ENCODE data around the gene IFI16. TPM values are rescaled to one million over a fixed set of nuclear protein-coding genes. Genes with fewer than 3 reads are reported as not detected.
"Not testable (repeated sequence)": the region's sequence is repeated elsewhere in the genome, so short reads cannot be mapped to it uniquely, and the experiment has no call there.

IFI16 gene
- total RNA-seq, 1 donor from 2014 or later = 258 TPM

DNA sequence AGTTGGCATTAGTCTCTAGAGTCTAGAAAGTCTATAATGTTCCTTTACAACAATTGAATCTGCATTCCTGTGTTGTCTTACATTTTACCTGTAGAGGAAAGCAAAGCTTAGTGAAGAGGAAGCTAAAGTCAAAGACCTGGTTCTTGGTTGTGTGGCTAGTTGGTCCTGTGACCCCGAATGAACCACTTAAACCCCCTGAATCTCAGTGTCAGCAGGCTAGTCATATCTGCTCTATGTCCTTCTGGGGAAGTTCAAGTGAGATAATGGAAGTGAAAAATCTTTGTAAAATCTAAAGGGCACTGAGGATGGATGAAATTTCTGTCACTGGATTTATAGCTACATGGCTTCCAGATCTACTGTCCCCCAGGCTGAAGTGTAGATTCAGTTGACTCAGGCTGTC, 90.9 kb downstream of the IFI16 start:
- peaks cover 15% of the 10 kb centered on the region for H3K4me1 Mint-ChIP-seq (ENCODE audit: unreplicated experiment)
- H3K27me3 Mint-ChIP-seq (ENCODE audit: unreplicated experiment) = peaks cover 2% of the 10 kb centered on the region
- H3K4me3 Mint-ChIP-seq (ENCODE audit: unreplicated experiment) = no peak overlapping the region
- no peak for DNase-seq (ENCODE audit: low spot score)
- H3K9me3 Mint-ChIP-seq (ENCODE audit: unreplicated experiment) = no peaks in the 10 kb centered on the region
- TF ChIP-seq, protein P1, sequence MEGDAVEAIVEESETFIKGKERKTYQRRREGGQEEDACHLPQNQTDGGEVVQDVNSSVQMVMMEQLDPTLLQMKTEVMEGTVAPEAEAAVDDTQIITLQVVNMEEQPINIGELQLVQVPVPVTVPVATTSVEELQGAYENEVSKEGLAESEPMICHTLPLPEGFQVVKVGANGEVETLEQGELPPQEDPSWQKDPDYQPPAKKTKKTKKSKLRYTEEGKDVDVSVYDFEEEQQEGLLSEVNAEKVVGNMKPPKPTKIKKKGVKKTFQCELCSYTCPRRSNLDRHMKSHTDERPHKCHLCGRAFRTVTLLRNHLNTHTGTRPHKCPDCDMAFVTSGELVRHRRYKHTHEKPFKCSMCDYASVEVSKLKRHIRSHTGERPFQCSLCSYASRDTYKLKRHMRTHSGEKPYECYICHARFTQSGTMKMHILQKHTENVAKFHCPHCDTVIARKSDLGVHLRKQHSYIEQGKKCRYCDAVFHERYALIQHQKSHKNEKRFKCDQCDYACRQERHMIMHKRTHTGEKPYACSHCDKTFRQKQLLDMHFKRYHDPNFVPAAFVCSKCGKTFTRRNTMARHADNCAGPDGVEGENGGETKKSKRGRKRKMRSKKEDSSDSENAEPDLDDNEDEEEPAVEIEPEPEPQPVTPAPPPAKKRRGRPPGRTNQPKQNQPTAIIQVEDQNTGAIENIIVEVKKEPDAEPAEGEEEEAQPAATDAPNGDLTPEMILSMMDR (IDR thresholded peaks at IDR 0.05; ENCODE audit: unreplicated experiment) = no peak
- peaks cover 23% of the 10 kb centered on the region for H3K36me3 Mint-ChIP-seq (ENCODE audit: low read depth, unreplicated experiment)
- no peak overlapping the region for H3K27ac Mint-ChIP-seq (ENCODE audit: unreplicated experiment)

DNA sequence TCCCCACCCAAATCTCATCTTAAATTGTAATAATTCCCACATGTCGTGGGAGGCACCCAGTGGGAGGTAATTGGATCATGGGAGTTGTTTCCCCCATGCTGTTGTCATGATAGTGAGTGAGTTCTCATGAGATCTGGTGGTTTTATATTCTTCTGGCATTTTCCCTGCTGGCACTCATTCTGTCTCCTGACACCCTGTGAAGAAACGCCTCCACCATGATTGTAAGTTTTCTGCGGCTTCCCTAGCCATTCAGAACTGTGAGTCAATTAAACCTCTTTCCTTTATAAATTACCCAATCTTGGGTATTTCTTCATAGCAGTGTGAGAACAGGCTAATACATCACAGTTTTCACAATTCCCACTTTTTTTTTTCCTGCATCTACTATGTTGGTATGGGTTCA, 93.3 kb downstream of the IFI16 start:
- Mint-ChIP-seq H3K4me1 (ENCODE audit: unreplicated experiment) (peaks cover 15% of the 10 kb centered on the region), H3K36me3 (ENCODE audit: low read depth, unreplicated experiment) (peaks cover 23% of the 10 kb centered on the region)

More for the DNA sequence above, 93.3 kb downstream of the IFI16 start:
- not testable (repeated sequence) for H3K4me3 Mint-ChIP-seq (ENCODE audit: unreplicated experiment); H3K27ac Mint-ChIP-seq (ENCODE audit: unreplicated experiment); H3K9me3 Mint-ChIP-seq (ENCODE audit: unreplicated experiment); H3K27me3 Mint-ChIP-seq (ENCODE audit: unreplicated experiment); DNase-seq (ENCODE audit: low spot score)

Other genes starting within 250 kb of the IFI16 start
- not detected for gene OR6N1, start 237.7 kb upstream of the IFI16 start, total RNA-seq (ENCODE audit: unreplicated experiment)
- gene OR6N2, start 228.7 kb upstream of the IFI16 start, total RNA-seq (ENCODE audit: unreplicated experiment) = not detected
- not detected for gene MNDA, start 178.6 kb upstream of the IFI16 start, total RNA-seq (ENCODE audit: unreplicated experiment)
- not detected for gene PYHIN1, start 78.4 kb upstream of the IFI16 start, total RNA-seq (ENCODE audit: unreplicated experiment)
- gene AIM2, start 66.9 kb downstream of the IFI16 start, total RNA-seq (ENCODE audit: unreplicated experiment) = 29.2 TPM
- gene CADM3, start 161.7 kb downstream of the IFI16 start, total RNA-seq (ENCODE audit: unreplicated experiment) = 4.0 TPM
- gene ACKR1, start 195.0 kb downstream of the IFI16 start, total RNA-seq (ENCODE audit: unreplicated experiment) = 0.23 TPM

Data from endothelial cell (in vitro differentiated cells).